Activated CD8-positive, alpha-beta T cell treated with anti-CD3 and anti-CD28 coated beads, Interleukin-2, amount 10 ng/mL, durations not matched to agents 7 days and 5 days (primary cell): Measurements from ENCODE around the gene MMP25. TPM values are rescaled to one million over a fixed set of nuclear protein-coding genes. Genes with fewer than 3 reads are reported as not detected.

ENCODE experiments used
- ATAC-seq: fragments of 150-1000 bp; cut with Tn5 transposase; one replicate; pipeline ENCODE4 v1.10.0; 2021; ENCODE audit warnings: moderate library complexity
- CTCF ChIA-PET: fragments of 350-600 bp; sonication (Branson Sonifier 250); formaldehyde crosslinking; loops from one replicate; lab custom pipeline; 2021; ENCODE audit warnings: antibody characterized with exemption; lab: Charles Lee
- POLR2A ChIA-PET: fragments of 350-600 bp; sonication (Branson Sonifier 250); formaldehyde crosslinking; loops from one replicate; lab custom pipeline; 2021; ENCODE audit warnings: antibody characterized with exemption; lab: Charles Lee
- DNase-seq: peaks from one replicate; pipeline ENCODE4 v3.0.0-alpha.2; 2020
- H3K27ac Mint-ChIP-seq: one replicate; pipeline ENCODE4 v1.8.0; 2021; ENCODE audit warnings: mild to moderate bottlenecking, mixed read lengths
- H3K27me3 Mint-ChIP-seq: one replicate; pipeline ENCODE4 v1.8.0; 2021; ENCODE audit warnings: low read depth, mixed read lengths
- H3K36me3 Mint-ChIP-seq: one replicate; pipeline ENCODE4 v1.8.0; 2021; ENCODE audit warnings: low read depth, mixed read lengths
- H3K4me1 Mint-ChIP-seq: one replicate; pipeline ENCODE4 v1.8.0; 2021; ENCODE audit warnings: low read depth, mixed read lengths
- H3K4me3 Mint-ChIP-seq: one replicate; pipeline ENCODE4 v1.8.0; 2021; ENCODE audit warnings: mild to moderate bottlenecking, mixed read lengths
- H3K9me3 Mint-ChIP-seq: one replicate; pipeline ENCODE4 v1.8.0; 2022; ENCODE audit warnings: mixed read lengths; ENCODE audit not compliant: insufficient read depth
- total RNA-seq, 2 experiments: library from RNA; stranded (reverse); gene quantifications; one replicate each; pipeline ENCODE4 v1.2.3, GENCODE V29; 2021

The MMP25 gene
- total RNA-seq, 2 experiments from 2014 or later, result 58.0 to 66.1 TPM

DNA sequence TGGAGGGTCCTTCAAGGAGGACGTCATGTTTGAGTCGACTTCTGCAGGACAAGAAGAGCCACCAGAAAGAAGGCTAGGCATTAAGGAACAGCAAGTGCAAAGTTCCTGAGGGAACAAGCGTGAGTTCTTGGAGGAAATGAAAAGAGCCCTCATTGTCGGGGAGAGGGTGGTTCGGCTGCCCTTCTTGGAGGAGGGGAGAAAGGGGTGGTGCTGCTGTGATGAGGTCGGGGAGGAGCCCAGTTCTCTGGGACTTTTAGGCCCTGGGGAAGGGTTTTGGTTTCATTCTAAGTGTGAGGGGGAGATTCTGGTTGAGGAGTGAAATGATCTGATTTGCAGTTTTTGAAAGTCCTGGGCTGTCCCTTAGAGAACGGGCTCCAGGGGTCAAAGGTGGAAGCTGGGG lies 13.7 kb upstream of the MMP25 start:
- ATAC-seq (no peak), DNase-seq (no peak)
- H3K4me3 Mint-ChIP-seq, result no peak overlapping the region
- peaks cover 44% of the 10 kb centered on the region for H3K4me1 Mint-ChIP-seq
- POLR2A ChIA-PET, result interaction anchor here (0.7 to 4.9 kb wide), 4 partner anchors 9 to 97 kb away, joined by 3 to 20 read pairs (median 4); partner anchors contain the start of genes HCFC1R1, MMP25, THOC6 and TNFRSF12A
- CTCF ChIA-PET, result interaction anchor here (1.2 to 10.4 kb wide), 11 partner anchors 11 to 133 kb away, joined by 3 to 270 read pairs (median 17); partner anchors contain the start of genes BICDL2, CLDN6, CLDN9 and HCFC1R1
- no peak overlapping the region for H3K27ac Mint-ChIP-seq
- no peaks in the 10 kb centered on the region for H3K9me3 Mint-ChIP-seq
- no peaks in the 10 kb centered on the region for H3K36me3 Mint-ChIP-seq
- peaks cover 59% of the 10 kb centered on the region for H3K27me3 Mint-ChIP-seq

DNA sequence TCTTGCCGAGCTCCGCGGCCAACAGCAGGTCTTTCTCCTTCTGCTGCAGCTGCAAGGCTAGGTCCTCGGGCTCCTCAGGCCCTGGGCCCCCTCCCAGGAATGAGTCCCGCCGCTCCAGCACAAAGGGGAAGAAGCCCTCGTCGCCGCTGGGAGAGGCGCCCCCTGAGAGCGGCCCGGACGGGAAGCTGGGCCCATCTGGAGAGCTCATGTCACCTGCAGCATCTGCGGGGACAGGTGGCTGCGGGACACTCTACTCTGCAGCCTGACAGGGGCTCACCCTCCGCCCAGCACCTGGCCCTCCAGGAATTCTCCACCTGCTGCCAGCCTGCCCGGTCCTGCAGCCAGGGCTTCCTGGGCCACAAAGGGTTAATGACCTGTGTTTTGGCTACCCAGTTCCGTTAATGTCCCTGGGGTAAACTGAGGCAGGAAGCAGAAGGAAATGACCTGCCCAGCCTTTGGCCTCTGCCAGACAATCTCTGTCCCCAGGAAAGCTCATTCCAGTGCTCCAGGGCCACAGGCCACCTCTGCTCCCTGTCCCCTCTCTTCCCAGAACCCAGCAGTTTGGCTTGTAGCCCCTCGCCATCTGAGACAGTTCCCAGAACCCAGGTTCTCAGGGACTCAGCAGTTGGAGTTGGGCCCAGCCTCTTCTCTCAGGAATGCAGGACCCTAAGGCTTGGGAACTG lies 10.9 kb upstream of the MMP25 start:
- DNase-seq, result no peak
- H3K27me3 Mint-ChIP-seq, result peaks cover 66% of the 10 kb centered on the region
- H3K9me3 Mint-ChIP-seq, result no peaks in the 10 kb centered on the region
- no peak overlapping the region for H3K27ac Mint-ChIP-seq
- no peaks in the 10 kb centered on the region for H3K36me3 Mint-ChIP-seq
- H3K4me3 Mint-ChIP-seq, result no peak overlapping the region
- no peak for ATAC-seq
- H3K4me1 Mint-ChIP-seq, result peaks cover 18% of the 10 kb centered on the region
- CTCF ChIA-PET, result interaction anchor here (0.9 to 10.4 kb wide), 6 partner anchors 9 to 93 kb away, joined by 3 to 270 read pairs (median 132); partner anchors contain the start of genes BICDL2, CLDN6, HCFC1R1 and MMP25
- POLR2A ChIA-PET, result interaction anchor here (0.7 to 4.9 kb wide), 4 partner anchors 9 to 29 kb away, joined by 3 to 20 read pairs (median 4); partner anchors contain the start of genes HCFC1R1, THOC6 and TNFRSF12A

DNA sequence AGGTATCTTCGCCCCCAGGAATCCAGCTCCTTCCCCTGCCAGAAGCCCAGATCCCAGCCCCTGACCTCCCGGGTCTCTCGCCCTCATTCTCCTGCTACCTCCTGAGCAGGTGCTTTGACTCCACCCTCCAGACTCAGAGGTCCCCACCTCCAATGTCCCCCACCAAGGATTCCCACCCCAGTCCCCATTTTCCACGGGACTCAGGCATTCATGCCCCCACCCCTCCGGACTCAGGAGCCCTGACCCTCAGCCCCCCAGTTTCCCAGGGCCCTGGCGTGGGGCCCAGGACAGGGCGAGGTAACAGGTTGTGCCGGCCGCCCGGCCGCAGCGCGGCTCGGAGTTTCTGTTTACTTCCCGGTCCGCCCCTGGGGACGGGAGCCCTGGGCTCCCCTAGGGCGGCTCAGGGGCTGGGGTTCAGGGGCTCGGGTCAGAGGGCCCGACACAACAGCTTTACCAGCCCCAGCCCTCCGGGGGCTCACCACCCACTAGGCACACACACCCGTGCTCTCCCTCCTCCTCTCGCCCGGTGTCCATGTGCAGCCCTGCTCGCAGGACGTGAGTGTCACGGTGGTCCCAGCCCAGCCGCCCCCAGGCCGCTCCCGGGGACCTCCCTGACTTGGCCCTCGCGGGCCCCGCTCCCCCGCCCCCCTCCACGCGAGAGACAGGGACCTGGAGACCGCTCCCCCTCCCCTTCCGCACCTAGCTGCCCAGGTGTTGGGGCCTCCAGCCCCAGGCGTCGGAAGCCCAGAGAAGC lies 10.2 kb upstream of the MMP25 start:
- no peak overlapping the region for H3K4me3 Mint-ChIP-seq
- no peak overlapping the region for H3K27ac Mint-ChIP-seq
- H3K9me3 Mint-ChIP-seq, result no peaks in the 10 kb centered on the region
- H3K4me1 Mint-ChIP-seq, result peaks cover 16% of the 10 kb centered on the region
- ChIA-PET CTCF (interaction anchor here (0.9 to 16.3 kb wide), 7 partner anchors 5 to 92 kb away, joined by 3 to 270 read pairs (median 159); partner anchors contain the start of genes BICDL2, CLDN6, HCFC1R1 and MMP25), POLR2A (interaction anchor here (1.4 to 4.9 kb wide), 3 partner anchors 8 to 14 kb away, joined by 3 to 20 read pairs (median 5); partner anchors contain the start of genes HCFC1R1, THOC6 and TNFRSF12A)
- ATAC-seq (peak; percentile 17), DNase-seq (no peak)
- no peaks in the 10 kb centered on the region for H3K36me3 Mint-ChIP-seq
- H3K27me3 Mint-ChIP-seq, result peaks cover 66% of the 10 kb centered on the region

DNA sequence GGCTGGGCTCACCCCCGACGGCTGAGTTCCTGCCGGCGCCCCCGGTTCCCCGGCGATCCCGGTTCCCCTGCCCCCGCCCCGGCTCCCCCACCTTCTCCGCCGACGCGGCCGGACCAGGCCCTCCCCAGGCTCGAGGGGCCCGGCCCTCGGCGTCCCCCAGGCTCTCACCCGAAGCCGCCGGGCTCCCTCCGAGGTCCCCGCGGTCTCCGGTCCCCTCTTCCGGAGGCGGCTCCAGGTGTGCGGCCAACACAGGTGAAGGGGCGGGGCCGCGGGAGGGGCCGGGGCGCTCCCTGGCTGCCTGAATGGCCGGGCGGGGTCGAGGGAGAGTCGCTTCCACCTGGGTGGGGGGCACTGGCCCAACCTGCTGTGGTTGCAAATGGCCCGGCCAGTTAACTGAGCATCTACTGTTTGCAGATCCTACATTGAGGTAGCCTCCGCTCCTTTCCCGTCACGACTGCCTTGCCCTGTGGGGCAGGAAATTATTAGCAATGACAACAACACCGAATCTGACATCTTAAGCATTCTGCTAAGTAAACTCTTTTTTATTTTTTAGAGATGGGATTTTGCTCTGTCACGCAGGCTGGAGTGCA lies 9.5 kb upstream of the MMP25 start, which contains the start of gene BICDL2:
Gene BICDL2 (minus strand): TSS at position 219 of the 590 bp plus-strand sequence. CDS start 1,448 bp downstream, outside the sequence.
- ChIA-PET CTCF (interaction anchor here (2.1 to 16.3 kb wide), 2 partner anchors 6 to 93 kb away, joined by 6 to 270 read pairs; no protein-coding TSS in a partner anchor), POLR2A (interaction anchor here (1.4 kb wide), 1 partner anchor 12 kb away, joined by 3 read pairs; no protein-coding TSS in a partner anchor)
- DNase-seq (no peak), ATAC-seq (peak; percentile 21)
- Mint-ChIP-seq H3K27me3 (peaks cover 65% of the 10 kb centered on the region), H3K36me3 (no peaks in the 10 kb centered on the region), H3K4me1 (peaks cover 14% of the 10 kb centered on the region), H3K27ac (no peak within 1 kb of the TSS), H3K4me3 (no peak within 1 kb of the TSS), H3K9me3 (no peaks in the 10 kb centered on the region)

GRCh38 chr16:3038256-3038655 lies 8.1 kb upstream of the MMP25 start:
- Mint-ChIP-seq H3K27ac (no peak overlapping the region), H3K27me3 (peaks cover 58% of the 10 kb centered on the region), H3K36me3 (no peaks in the 10 kb centered on the region), H3K4me1 (peaks cover 10% of the 10 kb centered on the region), H3K9me3 (no peaks in the 10 kb centered on the region), H3K4me3 (no peak overlapping the region)
- ChIA-PET CTCF (interaction anchor here (0.9 to 16.3 kb wide), 5 partner anchors 7 to 91 kb away, joined by 3 to 270 read pairs (median 6); no protein-coding TSS in a partner anchor), POLR2A (interaction anchor here (2.6 kb wide), 1 partner anchor 11 kb away, joined by 7 read pairs; no protein-coding TSS in a partner anchor)
- ATAC-seq (no peak), DNase-seq (no peak)

- Mint-ChIP-seq H3K9me3 (no peaks in the 10 kb centered on the region), H3K4me1 (peaks cover 8% of the 10 kb centered on the region), H3K36me3 (peaks cover 1% of the 10 kb centered on the region), H3K27me3 (peaks cover 58% of the 10 kb centered on the region), H3K27ac (no peak overlapping the region), H3K4me3 (no peak overlapping the region)
- ChIA-PET POLR2A (interaction anchor here (0.8 to 2.6 kb wide), 3 partner anchors 10 to 96 kb away, joined by 3 to 7 read pairs (median 3); partner anchors contain the start of gene ZNF213), CTCF (interaction anchor here (0.9 to 16.3 kb wide), 6 partner anchors 8 to 91 kb away, joined by 3 to 270 read pairs (median 6); no protein-coding TSS in a partner anchor)
- DNase-seq, result no peak
- ATAC-seq, result no peak
These were observed 7.5 kb upstream of the MMP25 start for GRCh38 chr16:3038896-3039295.

DNA sequence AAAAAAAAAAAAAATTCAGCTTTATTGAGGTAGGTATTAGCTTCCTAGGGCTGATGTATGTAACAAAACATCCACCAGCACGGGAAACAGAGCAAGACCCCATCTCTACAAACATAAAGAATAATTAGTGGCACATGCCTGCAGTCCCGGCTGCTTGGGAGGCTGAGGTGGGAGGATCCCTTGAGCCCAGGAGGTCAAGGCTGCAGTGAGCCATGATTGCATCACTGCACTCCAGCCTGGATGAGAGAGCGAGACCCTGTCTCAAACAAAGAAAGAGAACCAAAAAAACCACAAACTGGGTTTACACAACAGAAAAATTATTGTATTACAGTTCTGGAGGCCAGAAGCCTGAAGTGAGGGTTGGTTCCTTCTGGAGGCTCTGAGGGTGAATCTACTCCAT lies 4.0 kb upstream of the MMP25 start:
- H3K4me3 Mint-ChIP-seq, result no peak overlapping the region
- no peak for DNase-seq
- H3K27me3 Mint-ChIP-seq, result peaks cover 49% of the 10 kb centered on the region
- H3K36me3 Mint-ChIP-seq, result peaks cover 14% of the 10 kb centered on the region
- peaks cover 15% of the 10 kb centered on the region for H3K4me1 Mint-ChIP-seq
- ATAC-seq, result no peak
- H3K9me3 Mint-ChIP-seq, result no peaks in the 10 kb centered on the region
- CTCF ChIA-PET, result interaction anchor here (1.3 to 16.3 kb wide), 3 partner anchors 11 to 87 kb away, joined by 7 to 270 read pairs (median 7); no protein-coding TSS in a partner anchor
- H3K27ac Mint-ChIP-seq, result no peak overlapping the region
- POLR2A ChIA-PET, result interaction anchor here (1.0 to 2.9 kb wide), 5 partner anchors 9 to 87 kb away, joined by 3 to 15 read pairs (median 4); no protein-coding TSS in a partner anchor

GRCh38 chr16:3044708-3045107 lies 1.7 kb upstream of the MMP25 start:
- Mint-ChIP-seq H3K27ac (peak overlapping the region; percentile 78), H3K9me3 (no peaks in the 10 kb centered on the region), H3K4me3 (peak overlapping the region; percentile 83), H3K36me3 (peaks cover 27% of the 10 kb centered on the region), H3K4me1 (peaks cover 38% of the 10 kb centered on the region), H3K27me3 (peaks cover 34% of the 10 kb centered on the region)
- no peak for ATAC-seq
- ChIA-PET POLR2A (interaction anchor here (1.3 to 2.9 kb wide), 3 partner anchors 10 to 91 kb away, joined by 4 to 15 read pairs (median 5); partner anchors contain the start of gene ZNF213), CTCF (interaction anchor here (16.3 kb wide), 1 partner anchor 14 kb away, joined by 270 read pairs; no protein-coding TSS in a partner anchor)
- DNase-seq, result no peak

- CTCF ChIA-PET, result interaction anchor here (0.6 to 16.3 kb wide), 4 partner anchors 12 to 174 kb away, joined by 3 to 270 read pairs (median 24); no protein-coding TSS in a partner anchor
- peak overlapping the region; percentile 83 for H3K4me3 Mint-ChIP-seq
- peaks cover 59% of the 10 kb centered on the region for H3K4me1 Mint-ChIP-seq
- POLR2A ChIA-PET, result interaction anchor here (0.8 to 2.4 kb wide), 4 partner anchors 11 to 87 kb away, joined by 3 to 19 read pairs (median 6); partner anchors contain the start of genes HCFC1R1, THOC6 and ZNF213
- no peaks in the 10 kb centered on the region for H3K9me3 Mint-ChIP-seq
- DNase-seq, result peak; percentile 53
- H3K27ac Mint-ChIP-seq, result peak overlapping the region; percentile 90
- peaks cover 32% of the 10 kb centered on the region for H3K27me3 Mint-ChIP-seq
- H3K36me3 Mint-ChIP-seq, result peaks cover 47% of the 10 kb centered on the region
- peak; percentile 42 for ATAC-seq
These were observed 453 bp downstream of the MMP25 start for GRCh38 chr16:3046641-3047386.

- no peak for ATAC-seq
- peak overlapping the region; percentile 90 for H3K27ac Mint-ChIP-seq
These were observed 993 bp downstream of the MMP25 start for GRCh38 chr16:3047387-3047720.

More at GRCh38 chr16:3047387-3047720, 993 bp downstream of the MMP25 start:
- ChIA-PET POLR2A (interaction anchor here (0.8 to 2.4 kb wide), 5 partner anchors 10 to 102 kb away, joined by 3 to 19 read pairs (median 4); partner anchors contain the start of genes HCFC1R1, THOC6 and ZNF213), CTCF (interaction anchor here (0.6 to 16.3 kb wide), 7 partner anchors 12 to 175 kb away, joined by 3 to 270 read pairs (median 4); no protein-coding TSS in a partner anchor)
- H3K4me3 Mint-ChIP-seq, result peak overlapping the region; percentile 83
- peaks cover 64% of the 10 kb centered on the region for H3K4me1 Mint-ChIP-seq
- peaks cover 32% of the 10 kb centered on the region for H3K27me3 Mint-ChIP-seq
- H3K9me3 Mint-ChIP-seq, result no peaks in the 10 kb centered on the region
- peak; percentile 46 for DNase-seq
- H3K36me3 Mint-ChIP-seq, result peaks cover 51% of the 10 kb centered on the region
